Stimulated activated CD8-positive, alpha-beta memory T cell treated with anti-CD3 and anti-CD28 coated beads, Interleukin-7, amount 100 ng/mL, for 4 hours (primary cell): ENCODE results near the gene ECHDC3.
A peak's percentile ranks its signal among the peaks of the same experiment; 100 is the strongest.

Experiments used
- DNase-seq, 2 donors: peaks; one replicate each; pipeline ENCODE4 v3.0.0-alpha.2; 2020; ENCODE audit warnings: low read depth in 2 of 2

ECHDC3 gene

GRCh38 chr10:11782793-11783557 lies 40.8 kb downstream of the ECHDC3 start:
- no peak for DNase-seq

- DNase-seq, result no peak
These were observed 41.3 kb downstream of the ECHDC3 start for GRCh38 chr10:11783558-11783865.

GRCh38 chr10:11787374-11787773 lies 45.2 kb downstream of the ECHDC3 start:
- no peak for DNase-seq

GRCh38 chr10:11787846-11788245 lies 45.7 kb downstream of the ECHDC3 start:
- DNase-seq, result no peak

GRCh38 chr10:11789306-11789705 lies 47.1 kb downstream of the ECHDC3 start:
- no peak for DNase-seq

- DNase-seq, result no peak
These were observed 47.8 kb downstream of the ECHDC3 start for GRCh38 chr10:11789956-11790355.

GRCh38 chr10:11793762-11794479 lies 51.7 kb downstream of the ECHDC3 start:
- DNase-seq, result no peak

- no peak for DNase-seq
These were observed 52.4 kb downstream of the ECHDC3 start for GRCh38 chr10:11794566-11794965.

GRCh38 chr10:11795101-11795920 lies 53.1 kb downstream of the ECHDC3 start:
- DNase-seq, result peak in 1 of 2 donors; percentile 8

- no peak for DNase-seq
These were observed 54.3 kb downstream of the ECHDC3 start for GRCh38 chr10:11796474-11796873.

GRCh38 chr10:11797281-11797680 lies 55.1 kb downstream of the ECHDC3 start:
- no peak for DNase-seq

GRCh38 chr10:11797847-11798633 lies 55.9 kb downstream of the ECHDC3 start:
- DNase-seq, result no peak

GRCh38 chr10:11798845-11799735 lies 56.9 kb downstream of the ECHDC3 start:
- DNase-seq, result no peak

GRCh38 chr10:11799736-11800080 lies 57.5 kb downstream of the ECHDC3 start:
- DNase-seq, result no peak

- DNase-seq, result no peak
These were observed 62.2 kb downstream of the ECHDC3 start for GRCh38 chr10:11804336-11804735.

- DNase-seq, result no peak
These were observed 63.6 kb downstream of the ECHDC3 start for GRCh38 chr10:11805792-11806191.

- no peak for DNase-seq
These were observed 64.5 kb downstream of the ECHDC3 start for GRCh38 chr10:11806706-11807105.

- no peak for DNase-seq
These were observed 66.6 kb downstream of the ECHDC3 start for GRCh38 chr10:11808808-11809207.

- DNase-seq, result no peak
These were observed 68.2 kb downstream of the ECHDC3 start for GRCh38 chr10:11810313-11810766.

GRCh38 chr10:11810973-11811372 lies 68.8 kb downstream of the ECHDC3 start:
- no peak for DNase-seq

- no peak for DNase-seq
These were observed 71.0 kb downstream of the ECHDC3 start for GRCh38 chr10:11813177-11813576.
